Fibroblast of lung (primary cell): Measurements from ENCODE around the gene NME7. TPM values are rescaled to one million over a fixed set of nuclear protein-coding genes. Genes with fewer than 3 reads are reported as not detected.

Experiments used
- DNase-seq, 2 donors: peaks; one replicate each; pipeline versions ENCODE4 v3.0.0 to v3.0.0-alpha.2; 2010; ENCODE audit warnings: low read depth in 2 of 2
- H2AFZ ChIP-seq: 2 replicates; pipeline ENCODE4 v1.5.1; 2012; ENCODE audit warnings: low read length, control low read depth, inconsistent platforms
- H3K27ac ChIP-seq: 2 replicates; pipeline ENCODE4 v1.5.1; 2011; ENCODE audit warnings: low read length, control low read depth; ENCODE audit not compliant: insufficient read depth
- H3K27me3 ChIP-seq: 2 replicates; pipeline ENCODE4 v1.5.1; 2011; ENCODE audit warnings: mild to moderate bottlenecking, low read length; ENCODE audit not compliant: control insufficient read depth, insufficient read depth
- H3K36me3 ChIP-seq: 2 replicates; pipeline ENCODE4 v1.5.1; 2011; ENCODE audit warnings: low read length; ENCODE audit not compliant: control insufficient read depth, insufficient read depth
- H3K4me1 ChIP-seq: 2 replicates; pipeline ENCODE4 v1.5.1; 2011; ENCODE audit warnings: low read length; ENCODE audit not compliant: control insufficient read depth, insufficient read depth; ENCODE audit errors: extremely low read depth
- H3K4me2 ChIP-seq: 2 replicates; pipeline ENCODE4 v1.5.1; 2011; ENCODE audit warnings: low read length, control low read depth; ENCODE audit not compliant: insufficient read depth; ENCODE audit errors: extremely low read depth
- H3K4me3 ChIP-seq, 4 experiments: fragments of 200-600 bp in 1 of 4; sonication (generic) in 1 of 4; replicated peaks in 1 of 4; 2 replicates each; pipeline ENCODE4 v1.5.1; 2011 to 2016; ENCODE audit warnings: low read length in 4 of 4, low read depth in 3 of 4, mild to moderate bottlenecking in 3 of 4, control low read depth in 2 of 4, inconsistent platforms in 1 of 4, mixed read lengths in 1 of 4; ENCODE audit not compliant: insufficient read depth in 1 of 4; ENCODE audit errors: control extremely low read depth in 1 of 4
- H3K79me2 ChIP-seq: 2 replicates; pipeline ENCODE4 v1.5.1; 2012; ENCODE audit warnings: mild to moderate bottlenecking, low read length, inconsistent platforms; ENCODE audit not compliant: control insufficient read depth, insufficient read depth
- H3K9ac ChIP-seq: 2 replicates; pipeline ENCODE4 v1.5.1; 2011; ENCODE audit warnings: mild to moderate bottlenecking, low read length, control low read depth; ENCODE audit not compliant: insufficient read depth
- H3K9me3 ChIP-seq: 2 replicates; pipeline ENCODE4 v1.5.1; 2012; ENCODE audit warnings: low read depth, low read length; ENCODE audit not compliant: control insufficient read depth, insufficient read depth
- H4K20me1 ChIP-seq: 2 replicates; pipeline ENCODE4 v1.5.1; 2011; ENCODE audit warnings: low read length; ENCODE audit not compliant: control insufficient read depth, insufficient read depth; ENCODE audit errors: extremely low read depth
- EZH2 ChIP-seq: IDR thresholded peaks from 2 replicates; pipeline ENCODE4 v1.5.1; 2012; ENCODE audit warnings: low read length, control low read depth, mild to moderate bottlenecking; ENCODE audit errors: missing control alignments
- polyA plus RNA-seq, 2 donors: library from polyadenylated mRNA; depleted of rRNA in 1 of 2; stranded (reverse) in 1 of 2; unstranded in 1 of 2; fragments of >200 nt; gene quantifications; 2 replicates each; pipeline ENCODE4 v1.2.1, GENCODE V29; 2011 to 2012; ENCODE audit warnings: missing spikeins in 1 of 2
- total RNA-seq: library from RNA; depleted of rRNA; stranded (reverse); fragments of >200 nt; gene quantifications from 2 replicates; pipeline ENCODE4 v1.2.1, GENCODE V29; 2014
- TF ChIP-seq, protein P1 (sequence below), 2 donors: IDR thresholded peaks in 1 of 2; conservative IDR thresholded peaks in 1 of 2; 1 replicate in 1 of 2; 2 replicates in 1 of 2; pipeline ENCODE4 v1.5.1; 2011 to 2012; ENCODE audit warnings: low read length in 2 of 2, control low read depth in 1 of 2, inconsistent platforms in 1 of 2, low read depth in 1 of 2, mild to moderate bottlenecking in 1 of 2

NME7 gene
- total and polyA plus RNA-seq, 2 donors (not counting 1 experiment from before 2014, with no cell fraction given), result 21.0 to 30.8 TPM

- Histone ChIP-seq H4K20me1 (no peaks in the 10 kb centered on the region), H2AFZ (no peak overlapping the region), H3K27me3 (no peaks in the 10 kb centered on the region), H3K9me3 (no peaks in the 10 kb centered on the region), H3K4me3 (no peak overlapping the region), H3K27ac (no peak overlapping the region), H3K36me3 (peaks cover 3% of the 10 kb centered on the region), H3K4me2 (no peak overlapping the region), H3K79me2 (peaks cover 25% of the 10 kb centered on the region), H3K4me1 (peaks cover 6% of the 10 kb centered on the region), H3K9ac (no peak overlapping the region)
- TF ChIP-seq, protein P1, sequence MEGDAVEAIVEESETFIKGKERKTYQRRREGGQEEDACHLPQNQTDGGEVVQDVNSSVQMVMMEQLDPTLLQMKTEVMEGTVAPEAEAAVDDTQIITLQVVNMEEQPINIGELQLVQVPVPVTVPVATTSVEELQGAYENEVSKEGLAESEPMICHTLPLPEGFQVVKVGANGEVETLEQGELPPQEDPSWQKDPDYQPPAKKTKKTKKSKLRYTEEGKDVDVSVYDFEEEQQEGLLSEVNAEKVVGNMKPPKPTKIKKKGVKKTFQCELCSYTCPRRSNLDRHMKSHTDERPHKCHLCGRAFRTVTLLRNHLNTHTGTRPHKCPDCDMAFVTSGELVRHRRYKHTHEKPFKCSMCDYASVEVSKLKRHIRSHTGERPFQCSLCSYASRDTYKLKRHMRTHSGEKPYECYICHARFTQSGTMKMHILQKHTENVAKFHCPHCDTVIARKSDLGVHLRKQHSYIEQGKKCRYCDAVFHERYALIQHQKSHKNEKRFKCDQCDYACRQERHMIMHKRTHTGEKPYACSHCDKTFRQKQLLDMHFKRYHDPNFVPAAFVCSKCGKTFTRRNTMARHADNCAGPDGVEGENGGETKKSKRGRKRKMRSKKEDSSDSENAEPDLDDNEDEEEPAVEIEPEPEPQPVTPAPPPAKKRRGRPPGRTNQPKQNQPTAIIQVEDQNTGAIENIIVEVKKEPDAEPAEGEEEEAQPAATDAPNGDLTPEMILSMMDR (conservative IDR thresholded peaks at IDR 0.05 in 1 of 2, IDR thresholded peaks at IDR 0.05 in 1 of 2; ENCODE audit: low read depth in 1 of 2, low read length in 2 of 2), result no peak
- no peak for TF ChIP-seq EZH2
- DNase-seq, result peak in 1 of 2 donors; percentile 25
Measured at GRCh38 chr1:169364948-169365347, 2.6 kb downstream of the NME7 start.

- H3K4me3 ChIP-seq, result no peak overlapping the region
- H2AFZ ChIP-seq, result peak overlapping the region; percentile 2
- peaks cover 7% of the 10 kb centered on the region for H3K79me2 ChIP-seq
- H3K4me1 ChIP-seq, result peaks cover 6% of the 10 kb centered on the region
- no peak overlapping the region for H3K9ac ChIP-seq
- no peaks in the 10 kb centered on the region for H4K20me1 ChIP-seq
- no peaks in the 10 kb centered on the region for H3K36me3 ChIP-seq
- peak; percentile 86 to 97 for DNase-seq
- H3K27ac ChIP-seq, result peak overlapping the region; percentile 64
- TF ChIP-seq, protein P1 (conservative IDR thresholded peaks at IDR 0.05 in 1 of 2, IDR thresholded peaks at IDR 0.05 in 1 of 2; ENCODE audit: low read depth in 1 of 2, low read length in 2 of 2), result no peak
- no peak for TF ChIP-seq EZH2
- no peaks in the 10 kb centered on the region for H3K27me3 ChIP-seq
- peak overlapping the region; percentile 65 for H3K4me2 ChIP-seq
- no peaks in the 10 kb centered on the region for H3K9me3 ChIP-seq
Measured at GRCh38 chr1:169363046-169363730, 4.4 kb downstream of the NME7 start.

- no peak overlapping the region for H3K27ac ChIP-seq
- H3K36me3 ChIP-seq, result no peaks in the 10 kb centered on the region
- no peaks in the 10 kb centered on the region for H3K27me3 ChIP-seq
- DNase-seq, result peak; percentile 26 to 71
- TF ChIP-seq, protein P1 (conservative IDR thresholded peaks at IDR 0.05 in 1 of 2, IDR thresholded peaks at IDR 0.05 in 1 of 2; ENCODE audit: low read depth in 1 of 2, low read length in 2 of 2), result no peak
- TF ChIP-seq EZH2, result no peak
- H3K9me3 ChIP-seq, result no peaks in the 10 kb centered on the region
- H3K79me2 ChIP-seq, result peaks cover 2% of the 10 kb centered on the region
- H3K4me1 ChIP-seq, result peaks cover 4% of the 10 kb centered on the region
- no peak overlapping the region for H3K4me3 ChIP-seq
- H3K9ac ChIP-seq, result no peak overlapping the region
- no peak overlapping the region for H3K4me2 ChIP-seq
- H2AFZ ChIP-seq, result no peak overlapping the region
- no peaks in the 10 kb centered on the region for H4K20me1 ChIP-seq
Measured at GRCh38 chr1:169361281-169361680, 6.3 kb downstream of the NME7 start.
